ENCODE data around the gene KLF13. TPM values are rescaled to one million over a fixed set of nuclear protein-coding genes. Genes with fewer than 3 reads are reported as not detected.

KLF13 gene
- total RNA-seq, 1 donor from 2014 or later, result 141 TPM

DNA sequence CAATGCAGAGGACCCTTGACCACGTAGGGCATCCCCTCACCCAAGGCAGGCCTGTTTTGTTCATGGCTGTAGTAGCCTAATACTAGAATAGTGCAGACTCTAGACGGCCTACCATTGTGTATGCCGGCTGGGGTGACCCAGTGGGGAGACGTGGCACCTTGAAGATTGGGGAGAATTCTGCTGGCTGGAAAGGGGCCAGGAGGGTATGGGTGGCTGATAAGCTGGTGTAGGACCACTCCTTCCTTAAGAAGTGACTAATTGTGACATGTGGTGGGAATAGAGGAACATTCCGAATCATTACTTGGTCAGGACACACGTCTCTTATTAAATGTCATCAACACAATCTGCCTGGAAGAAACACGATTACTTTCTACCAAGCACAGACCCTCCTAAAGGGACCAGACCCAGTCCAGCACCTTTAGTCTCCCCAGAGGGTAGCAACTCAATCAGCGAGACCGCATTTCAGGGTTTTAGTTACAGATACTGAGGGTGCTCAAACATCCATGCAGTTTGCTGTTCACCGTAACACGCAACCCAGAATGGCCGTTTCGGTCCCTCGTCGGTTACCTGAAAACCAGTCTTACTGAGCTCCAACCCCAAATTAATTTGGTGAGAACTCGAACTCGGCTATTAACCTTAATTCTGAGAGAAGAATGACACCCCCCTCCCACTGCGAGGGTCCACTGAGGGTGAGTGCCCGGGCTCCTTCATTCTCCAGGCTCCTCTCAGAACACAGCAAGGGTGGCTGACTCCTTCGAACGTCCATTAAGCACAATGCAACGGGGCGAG, 1.6 kb upstream of the KLF13 start:
- TF ChIP-seq, protein P1, sequence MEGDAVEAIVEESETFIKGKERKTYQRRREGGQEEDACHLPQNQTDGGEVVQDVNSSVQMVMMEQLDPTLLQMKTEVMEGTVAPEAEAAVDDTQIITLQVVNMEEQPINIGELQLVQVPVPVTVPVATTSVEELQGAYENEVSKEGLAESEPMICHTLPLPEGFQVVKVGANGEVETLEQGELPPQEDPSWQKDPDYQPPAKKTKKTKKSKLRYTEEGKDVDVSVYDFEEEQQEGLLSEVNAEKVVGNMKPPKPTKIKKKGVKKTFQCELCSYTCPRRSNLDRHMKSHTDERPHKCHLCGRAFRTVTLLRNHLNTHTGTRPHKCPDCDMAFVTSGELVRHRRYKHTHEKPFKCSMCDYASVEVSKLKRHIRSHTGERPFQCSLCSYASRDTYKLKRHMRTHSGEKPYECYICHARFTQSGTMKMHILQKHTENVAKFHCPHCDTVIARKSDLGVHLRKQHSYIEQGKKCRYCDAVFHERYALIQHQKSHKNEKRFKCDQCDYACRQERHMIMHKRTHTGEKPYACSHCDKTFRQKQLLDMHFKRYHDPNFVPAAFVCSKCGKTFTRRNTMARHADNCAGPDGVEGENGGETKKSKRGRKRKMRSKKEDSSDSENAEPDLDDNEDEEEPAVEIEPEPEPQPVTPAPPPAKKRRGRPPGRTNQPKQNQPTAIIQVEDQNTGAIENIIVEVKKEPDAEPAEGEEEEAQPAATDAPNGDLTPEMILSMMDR (IDR thresholded peaks at IDR 0.05; ENCODE audit: partially characterized antibody, unreplicated experiment), result no peak
- Mint-ChIP-seq H3K27me3 (ENCODE audit: unreplicated experiment) (peaks cover 23% of the 10 kb centered on the region), H3K9me3 (ENCODE audit: unreplicated experiment) (peaks cover 17% of the 10 kb centered on the region), H3K27ac (ENCODE audit: unreplicated experiment) (peak overlapping the region; percentile 96), H3K4me3 (ENCODE audit: unreplicated experiment) (peak overlapping the region; percentile 87), H3K36me3 (ENCODE audit: unreplicated experiment) (no peaks in the 10 kb centered on the region), H3K4me1 (ENCODE audit: low read depth, unreplicated experiment) (peaks cover 31% of the 10 kb centered on the region)
- peak; percentile 52 for DNase-seq

DNA sequence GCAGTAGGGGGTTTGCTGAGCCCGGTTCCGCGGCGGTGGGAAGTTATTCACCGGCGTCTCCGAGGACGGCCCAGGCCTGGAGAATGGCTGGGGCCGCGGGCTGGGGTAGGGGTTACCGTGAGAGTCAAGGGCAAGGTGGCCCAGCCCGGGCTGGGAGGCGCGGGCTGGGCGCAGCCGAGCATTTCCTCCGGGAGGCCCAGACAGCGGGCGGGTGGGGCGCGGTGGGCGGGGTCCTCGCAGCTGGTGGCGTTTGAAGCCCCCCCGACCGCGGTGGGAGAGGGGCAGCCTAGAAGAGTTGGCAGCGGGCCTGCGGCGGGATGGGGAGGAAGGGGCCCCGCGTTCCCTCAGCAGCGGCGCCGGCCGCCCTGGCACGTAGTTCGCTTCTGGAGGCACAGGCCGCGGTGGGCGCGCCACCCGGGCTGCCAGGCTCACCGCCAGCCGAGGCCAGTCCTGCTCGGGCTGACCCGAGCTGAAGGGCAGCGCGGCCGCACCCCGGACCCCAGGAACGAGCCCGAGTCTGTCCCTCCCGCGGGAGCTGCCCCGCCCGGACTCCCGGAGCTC, 960 bp upstream of the KLF13 start:
- peaks cover 37% of the 10 kb centered on the region for H3K4me1 Mint-ChIP-seq (ENCODE audit: low read depth, unreplicated experiment)
- DNase-seq, result peak; percentile 67
- H3K27me3 Mint-ChIP-seq (ENCODE audit: unreplicated experiment), result peaks cover 27% of the 10 kb centered on the region
- TF ChIP-seq, protein P1 (IDR thresholded peaks at IDR 0.05; ENCODE audit: partially characterized antibody, unreplicated experiment), result no peak
- peaks cover 21% of the 10 kb centered on the region for H3K9me3 Mint-ChIP-seq (ENCODE audit: unreplicated experiment)
- H3K36me3 Mint-ChIP-seq (ENCODE audit: unreplicated experiment), result no peaks in the 10 kb centered on the region
- H3K27ac Mint-ChIP-seq (ENCODE audit: unreplicated experiment), result peak overlapping the region; percentile 96
- peak overlapping the region; percentile 87 for H3K4me3 Mint-ChIP-seq (ENCODE audit: unreplicated experiment)

DNA sequence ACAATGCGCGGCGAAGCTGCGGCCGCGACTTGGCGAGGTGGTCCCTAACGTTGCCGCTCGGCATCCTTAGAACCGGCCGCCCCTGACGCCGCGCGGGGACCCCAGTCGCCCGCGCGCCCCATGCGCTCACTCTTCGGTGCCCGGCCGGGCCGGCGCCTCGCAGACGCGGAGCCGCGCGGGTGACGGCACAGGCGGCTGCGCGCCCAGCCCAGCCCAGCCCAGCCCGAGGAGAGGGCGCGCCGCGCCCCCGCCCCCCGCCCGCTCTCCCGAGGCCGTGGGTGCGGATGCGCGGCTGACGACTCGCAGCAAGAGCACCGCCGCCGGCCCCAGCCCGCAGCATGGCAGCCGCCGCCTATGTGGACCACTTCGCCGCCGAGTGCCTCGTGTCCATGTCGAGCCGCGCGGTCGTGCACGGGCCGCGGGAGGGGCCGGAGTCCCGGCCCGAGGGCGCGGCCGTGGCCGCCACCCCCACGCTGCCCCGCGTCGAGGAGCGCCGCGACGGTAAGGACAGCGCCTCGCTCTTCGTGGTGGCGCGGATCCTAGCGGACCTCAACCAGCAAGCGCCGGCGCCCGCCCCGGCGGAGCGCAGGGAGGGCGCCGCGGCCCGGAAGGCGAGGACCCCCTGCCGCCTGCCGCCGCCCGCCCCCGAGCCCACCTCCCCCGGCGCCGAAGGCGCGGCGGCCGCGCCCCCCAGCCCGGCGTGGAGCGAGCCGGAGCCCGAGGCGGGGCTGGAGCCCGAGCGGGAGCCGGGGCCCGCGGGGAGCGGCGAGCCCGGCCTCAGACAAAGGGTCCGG, 437 bp downstream of the KLF13 start:
- TF ChIP-seq, protein P1 (IDR thresholded peaks at IDR 0.05; ENCODE audit: partially characterized antibody, unreplicated experiment), result no peak
- Mint-ChIP-seq H3K9me3 (ENCODE audit: unreplicated experiment) (peaks cover 21% of the 10 kb centered on the region), H3K4me3 (ENCODE audit: unreplicated experiment) (peak overlapping the region; percentile 73), H3K27me3 (ENCODE audit: unreplicated experiment) (peaks cover 27% of the 10 kb centered on the region), H3K27ac (ENCODE audit: unreplicated experiment) (no peak overlapping the region), H3K4me1 (ENCODE audit: low read depth, unreplicated experiment) (peaks cover 48% of the 10 kb centered on the region), H3K36me3 (ENCODE audit: unreplicated experiment) (no peaks in the 10 kb centered on the region)
- no peak for DNase-seq

DNA sequence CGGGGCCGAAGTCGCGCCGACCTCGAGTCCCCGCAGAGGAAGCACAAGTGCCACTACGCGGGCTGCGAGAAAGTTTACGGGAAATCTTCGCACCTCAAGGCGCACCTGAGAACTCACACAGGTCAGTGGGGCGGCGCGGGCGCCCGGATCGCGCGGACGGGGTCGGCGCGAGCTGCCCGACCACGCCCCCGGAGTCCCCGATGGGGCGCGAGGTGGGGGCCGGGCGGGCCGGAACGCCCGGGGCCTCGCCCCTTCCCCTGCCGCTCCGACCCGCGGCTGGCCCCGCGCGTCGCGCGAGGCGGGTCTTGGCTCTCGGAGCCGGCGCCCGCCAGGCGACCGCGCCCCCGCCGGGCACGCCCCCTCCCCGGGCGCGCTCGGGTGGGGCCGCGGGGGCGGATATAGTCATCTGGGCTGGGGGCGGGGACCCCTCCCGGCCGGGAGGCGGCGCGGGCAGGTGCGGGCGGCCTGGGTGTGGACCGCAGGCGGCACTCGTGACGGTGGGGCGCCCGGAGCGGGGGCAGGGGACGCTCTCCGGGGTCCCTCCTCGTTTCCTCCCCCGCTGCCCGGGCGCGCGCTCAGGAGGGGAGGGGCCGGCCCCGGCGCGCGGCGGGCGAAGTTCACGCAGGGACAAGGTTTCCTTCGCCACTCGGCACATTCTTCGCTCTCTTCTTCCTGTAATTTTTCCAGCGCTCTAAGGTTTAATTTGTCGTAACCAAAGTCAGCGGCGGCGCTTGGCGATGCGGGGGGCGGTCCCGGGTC, 1.2 kb downstream of the KLF13 start:
- Mint-ChIP-seq H3K36me3 (ENCODE audit: unreplicated experiment) (no peaks in the 10 kb centered on the region), H3K4me1 (ENCODE audit: low read depth, unreplicated experiment) (peaks cover 49% of the 10 kb centered on the region), H3K27ac (ENCODE audit: unreplicated experiment) (no peak overlapping the region), H3K9me3 (ENCODE audit: unreplicated experiment) (peaks cover 22% of the 10 kb centered on the region), H3K4me3 (ENCODE audit: unreplicated experiment) (peak overlapping the region; percentile 79), H3K27me3 (ENCODE audit: unreplicated experiment) (peaks cover 27% of the 10 kb centered on the region)
- TF ChIP-seq, protein P1 (IDR thresholded peaks at IDR 0.05; ENCODE audit: partially characterized antibody, unreplicated experiment), result no peak
- peak; percentile 55 for DNase-seq
